Measurements from ENCODE around the gene CAMK1.

CAMK1 gene

DNA sequence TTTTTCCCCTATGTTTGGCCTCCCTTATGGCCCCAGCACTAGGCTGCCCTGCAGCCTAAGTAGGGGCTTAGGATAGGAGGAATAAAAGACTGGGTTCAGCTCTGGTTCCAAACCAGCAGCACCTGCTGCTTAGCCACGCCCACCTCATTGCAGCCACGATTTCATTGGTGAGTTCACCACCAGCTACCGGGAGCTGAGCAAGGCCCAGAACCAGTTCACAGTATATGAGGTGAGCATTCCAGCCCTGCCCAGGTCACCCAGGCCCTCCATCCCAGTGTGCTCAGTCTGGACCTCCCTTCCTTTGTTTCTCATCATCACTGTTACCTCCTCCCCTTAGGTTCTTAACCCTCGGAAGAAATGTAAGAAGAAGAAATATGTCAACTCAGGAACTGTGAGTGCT is 54.6 kb downstream of the CAMK1 start:
- H3K4me3 ChIP-seq (ENCODE audit: low read length): no peak overlapping the region
- DNase-seq (ENCODE audit: low read depth): no peak
- TF ChIP-seq CTCF (conservative IDR thresholded peaks at IDR 0.05; ENCODE audit: low read depth, low read length): no peak

GRCh38 chr3:9713142-9713541 is 56.6 kb downstream of the CAMK1 start:
- DNase-seq (ENCODE audit: low read depth): no peak
- no peak overlapping the region for H3K4me3 ChIP-seq (ENCODE audit: low read length)
- no peak for TF ChIP-seq CTCF (conservative IDR thresholded peaks at IDR 0.05; ENCODE audit: low read depth, low read length)

GRCh38 chr3:9712415-9712814 is 57.3 kb downstream of the CAMK1 start:
- TF ChIP-seq CTCF (conservative IDR thresholded peaks at IDR 0.05; ENCODE audit: low read depth, low read length): no peak
- DNase-seq (ENCODE audit: low read depth): no peak
- H3K4me3 ChIP-seq (ENCODE audit: low read length): no peak overlapping the region

- DNase-seq (ENCODE audit: low read depth): no peak
- H3K4me3 ChIP-seq (ENCODE audit: low read length): no peak overlapping the region
- TF ChIP-seq CTCF (conservative IDR thresholded peaks at IDR 0.05; ENCODE audit: low read depth, low read length): no peak
These were observed 59.5 kb downstream of the CAMK1 start for GRCh38 chr3:9710174-9710739.

Data from retinal pigment epithelial cell (primary cell).